Measurements from ENCODE around the gene COTL1. TPM values are rescaled to one million over a fixed set of nuclear protein-coding genes. Genes with fewer than 3 reads are reported as not detected.

The COTL1 gene
- total RNA-seq, 2 donors from 2014 or later, result 79.1 to 138 TPM

DNA sequence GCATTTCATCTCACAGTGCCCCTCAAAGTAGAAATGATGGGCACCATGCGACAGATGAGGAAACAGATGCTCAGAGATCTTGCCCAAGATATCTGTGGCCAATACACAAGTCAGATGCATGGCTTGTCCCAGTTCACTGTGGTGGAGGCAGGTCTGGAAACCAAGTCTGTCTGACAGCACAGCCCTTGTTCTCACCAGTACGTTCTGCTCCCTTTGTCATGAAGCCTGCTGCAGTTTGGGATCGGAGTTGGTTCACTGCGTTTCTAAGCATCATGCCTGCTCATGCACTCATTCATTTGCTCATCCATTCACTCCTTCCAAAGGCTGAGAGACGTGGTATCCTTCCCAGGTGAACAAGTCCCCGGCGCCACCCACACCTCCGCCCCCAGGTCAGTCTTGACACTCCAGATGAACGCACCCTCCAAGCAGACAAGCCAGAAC lies 86.2 kb downstream of the COTL1 start:
- no peaks in the 10 kb centered on the region for H3K36me3 ChIP-seq
- H3K9me3 ChIP-seq, result no peaks in the 10 kb centered on the region
- H3K4me1 ChIP-seq, result no peaks in the 10 kb centered on the region
- peak overlapping the region; percentile 46 for H3K27ac ChIP-seq
- no peak overlapping the region for H3K4me3 ChIP-seq
- H3K27me3 ChIP-seq, result no peaks in the 10 kb centered on the region
- intact Hi-C loops (cut with DNase I), result no loop called here
- no peak overlapping the region for H3K9ac ChIP-seq (ENCODE audit: low read depth in 2 of 2, low read length in 2 of 2)
- TF ChIP-seq, protein P1, sequence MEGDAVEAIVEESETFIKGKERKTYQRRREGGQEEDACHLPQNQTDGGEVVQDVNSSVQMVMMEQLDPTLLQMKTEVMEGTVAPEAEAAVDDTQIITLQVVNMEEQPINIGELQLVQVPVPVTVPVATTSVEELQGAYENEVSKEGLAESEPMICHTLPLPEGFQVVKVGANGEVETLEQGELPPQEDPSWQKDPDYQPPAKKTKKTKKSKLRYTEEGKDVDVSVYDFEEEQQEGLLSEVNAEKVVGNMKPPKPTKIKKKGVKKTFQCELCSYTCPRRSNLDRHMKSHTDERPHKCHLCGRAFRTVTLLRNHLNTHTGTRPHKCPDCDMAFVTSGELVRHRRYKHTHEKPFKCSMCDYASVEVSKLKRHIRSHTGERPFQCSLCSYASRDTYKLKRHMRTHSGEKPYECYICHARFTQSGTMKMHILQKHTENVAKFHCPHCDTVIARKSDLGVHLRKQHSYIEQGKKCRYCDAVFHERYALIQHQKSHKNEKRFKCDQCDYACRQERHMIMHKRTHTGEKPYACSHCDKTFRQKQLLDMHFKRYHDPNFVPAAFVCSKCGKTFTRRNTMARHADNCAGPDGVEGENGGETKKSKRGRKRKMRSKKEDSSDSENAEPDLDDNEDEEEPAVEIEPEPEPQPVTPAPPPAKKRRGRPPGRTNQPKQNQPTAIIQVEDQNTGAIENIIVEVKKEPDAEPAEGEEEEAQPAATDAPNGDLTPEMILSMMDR (IDR thresholded peaks at IDR 0.05), result no peak
- no peak for DNase-seq

DNA sequence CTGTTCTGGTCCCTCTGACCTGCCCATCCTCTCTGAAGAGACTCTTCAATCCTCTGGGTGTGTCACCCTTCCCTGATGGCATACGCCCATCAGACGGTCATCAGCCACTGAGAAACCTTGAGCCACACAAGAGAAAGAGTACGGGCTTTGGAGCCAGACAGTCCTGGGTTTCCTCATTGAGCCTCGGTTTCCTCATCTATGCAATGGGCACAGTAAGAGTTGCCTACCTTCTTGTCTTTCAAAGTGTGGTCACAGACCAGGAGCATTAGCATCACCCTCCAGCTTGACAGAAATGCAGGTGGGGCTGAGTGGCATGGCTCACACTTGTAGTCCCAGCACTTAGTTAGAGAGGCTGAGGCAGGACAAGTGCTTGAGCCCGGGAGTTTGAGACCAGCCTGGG lies 87.3 kb downstream of the COTL1 start:
- H3K36me3 ChIP-seq, result no peaks in the 10 kb centered on the region
- intact Hi-C loops (cut with DNase I), result no loop called here
- H3K27me3 ChIP-seq, result no peaks in the 10 kb centered on the region
- H3K9me3 ChIP-seq, result no peaks in the 10 kb centered on the region
- TF ChIP-seq, protein P1 (IDR thresholded peaks at IDR 0.05), result no peak
- no peak overlapping the region for H3K27ac ChIP-seq
- no peaks in the 10 kb centered on the region for H3K4me1 ChIP-seq
- no peak overlapping the region for H3K9ac ChIP-seq (ENCODE audit: low read depth in 2 of 2, low read length in 2 of 2)
- no peak overlapping the region for H3K4me3 ChIP-seq
- DNase-seq, result no peak

- no peaks in the 10 kb centered on the region for H3K4me1 ChIP-seq
- no peak overlapping the region for H3K4me3 ChIP-seq
- no peaks in the 10 kb centered on the region for H3K27me3 ChIP-seq
- no peaks in the 10 kb centered on the region for H3K9me3 ChIP-seq
- DNase-seq, result no peak
- intact Hi-C loops (cut with DNase I), result no loop called here
- H3K9ac ChIP-seq (ENCODE audit: low read depth in 2 of 2, low read length in 2 of 2), result no peak overlapping the region
- H3K27ac ChIP-seq, result no peak overlapping the region
- TF ChIP-seq, protein P1 (IDR thresholded peaks at IDR 0.05), result no peak
- no peaks in the 10 kb centered on the region for H3K36me3 ChIP-seq
Measured at GRCh38 chr16:84529607-84530006, 88.3 kb downstream of the COTL1 start.

DNA sequence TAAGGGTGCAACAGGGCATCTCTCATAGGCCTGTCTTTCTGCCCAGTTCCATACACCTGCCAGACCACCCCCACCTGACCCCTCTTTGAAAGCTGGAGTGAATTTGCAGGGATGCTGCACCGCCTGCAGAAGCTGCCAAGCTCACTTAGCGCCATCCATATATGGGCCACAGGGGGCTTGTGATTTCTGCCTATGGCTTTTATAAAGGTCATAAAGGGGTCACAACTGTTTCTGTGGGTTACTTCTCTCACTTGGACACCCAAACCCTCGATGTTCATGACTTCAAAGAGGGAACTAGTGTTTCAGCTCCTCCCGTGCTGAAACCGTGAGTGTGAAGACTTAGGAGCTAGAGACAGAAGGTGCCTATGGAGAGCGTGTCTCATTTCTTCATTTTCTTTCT lies 89.6 kb downstream of the COTL1 start:
- no peaks in the 10 kb centered on the region for H3K4me1 ChIP-seq
- H3K4me3 ChIP-seq, result no peak overlapping the region
- TF ChIP-seq, protein P1 (IDR thresholded peaks at IDR 0.05), result no peak
- no peaks in the 10 kb centered on the region for H3K27me3 ChIP-seq
- no peak for DNase-seq
- no peaks in the 10 kb centered on the region for H3K9me3 ChIP-seq
- intact Hi-C loops (cut with DNase I), result no loop called here
- no peaks in the 10 kb centered on the region for H3K36me3 ChIP-seq
- H3K27ac ChIP-seq, result no peak overlapping the region
- H3K9ac ChIP-seq (ENCODE audit: low read depth in 2 of 2, low read length in 2 of 2), result no peak overlapping the region

DNA sequence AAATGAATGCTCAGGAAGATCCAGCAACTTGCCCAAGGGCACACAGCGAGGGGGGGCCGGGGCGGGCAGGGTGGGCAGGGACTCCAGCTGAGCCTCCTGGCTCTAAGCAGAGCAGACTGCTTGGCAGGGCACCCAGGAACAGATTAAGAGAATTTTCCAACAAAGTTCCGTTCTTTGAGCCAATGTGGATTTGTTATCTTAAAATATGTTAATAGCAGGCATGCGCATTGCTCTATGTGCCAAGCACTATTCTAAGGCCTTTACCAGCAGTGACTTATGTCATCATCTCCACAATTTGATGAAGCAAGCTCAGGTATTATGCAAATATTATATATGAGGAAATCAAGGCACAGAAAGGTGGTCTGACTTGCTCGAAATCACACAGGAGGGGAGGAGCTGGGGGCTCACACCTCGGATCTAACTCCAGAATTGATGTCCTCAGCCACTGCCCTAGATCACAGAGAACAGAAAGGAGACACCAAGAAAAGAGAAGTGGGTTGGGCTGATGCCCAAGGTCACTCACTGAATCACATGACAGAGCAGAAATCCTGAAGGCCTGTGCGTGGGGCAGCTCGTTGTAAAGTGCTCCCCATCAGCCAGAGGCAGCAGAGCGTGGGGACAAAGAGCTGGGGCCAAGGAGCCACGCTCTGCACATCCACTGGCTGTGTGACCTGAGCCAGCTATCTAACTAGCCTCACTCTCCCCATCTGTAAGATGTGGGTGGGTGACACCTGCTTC lies 90.2 kb downstream of the COTL1 start:
- TF ChIP-seq, protein P1 (IDR thresholded peaks at IDR 0.05), result no peak
- no peak for DNase-seq
- Histone ChIP-seq H3K27me3 (no peaks in the 10 kb centered on the region), H3K9ac (ENCODE audit: low read depth in 2 of 2, low read length in 2 of 2) (no peak overlapping the region), H3K27ac (no peak overlapping the region), H3K4me1 (no peaks in the 10 kb centered on the region), H3K9me3 (no peaks in the 10 kb centered on the region), H3K36me3 (no peaks in the 10 kb centered on the region), H3K4me3 (no peak overlapping the region)
- intact Hi-C loops (cut with DNase I), result no loop called here
